NCI-H1105 (cell line): ENCODE results near the gene CLSTN2.
A peak's percentile ranks its signal among the peaks of the same experiment; 100 is the strongest.

Experiments used
- DNase-seq: peaks from one replicate; lab custom pipeline; 2025; lab: John Stamatoyannopoulos, UW

The CLSTN2 gene

GRCh38 chr3:140453750-140454149 is 518.8 kb downstream of the CLSTN2 start:
- DNase-seq = no peak

DNA sequence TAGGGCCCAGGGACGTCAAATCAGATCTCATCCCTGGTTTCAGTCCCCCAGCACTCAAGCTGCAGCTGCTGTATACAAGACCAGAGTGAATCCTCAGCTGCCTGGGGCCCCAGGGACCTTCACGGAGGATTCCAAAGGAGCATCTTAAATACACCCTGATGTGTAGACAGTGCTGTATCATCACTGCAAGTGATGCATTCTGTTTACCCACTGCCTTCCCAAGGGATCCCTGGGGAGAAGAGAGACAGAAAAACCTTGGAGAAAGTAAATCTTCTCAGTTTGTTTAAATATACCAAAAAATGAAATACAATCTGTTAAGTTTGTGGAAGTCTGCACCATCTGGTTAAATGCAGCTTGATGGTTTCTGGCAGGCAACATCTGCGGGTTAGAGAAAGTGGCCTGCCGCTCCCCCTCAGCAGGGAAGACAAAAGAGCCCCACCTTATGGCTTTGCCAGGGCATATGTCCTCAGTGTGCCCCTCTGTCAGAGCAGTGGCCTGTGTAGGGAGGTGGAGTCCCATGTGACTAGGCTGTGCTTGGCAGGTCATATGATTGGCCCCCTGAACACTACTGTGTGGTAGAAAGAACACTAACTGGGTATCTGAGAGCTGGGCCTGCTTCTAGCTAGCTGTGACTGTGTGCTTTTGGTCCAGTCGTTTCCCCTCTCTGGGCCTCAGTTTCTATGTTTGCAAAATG is 520.7 kb downstream of the CLSTN2 start:
- no peak for DNase-seq

- no peak for DNase-seq
Measured at GRCh38 chr3:140456974-140457373, 522.0 kb downstream of the CLSTN2 start.

DNA sequence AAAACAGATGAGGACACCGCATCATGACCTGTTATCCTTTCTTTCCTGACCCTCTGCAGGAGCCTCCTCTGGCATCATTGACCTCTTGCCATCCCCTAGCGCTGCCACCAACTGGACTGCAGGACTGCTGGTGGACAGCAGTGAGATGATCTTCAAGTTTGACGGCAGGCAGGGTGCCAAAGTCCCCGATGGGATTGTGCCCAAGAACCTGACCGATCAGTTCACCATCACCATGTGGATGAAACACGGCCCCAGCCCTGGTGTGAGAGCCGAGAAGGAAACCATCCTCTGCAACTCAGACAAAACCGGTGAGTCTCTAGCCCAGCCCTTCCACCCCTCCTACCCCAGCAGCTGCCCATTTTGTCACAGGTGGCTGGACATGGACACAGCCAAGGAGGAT is 524.5 kb downstream of the CLSTN2 start:
- DNase-seq = no peak

- DNase-seq = no peak
Measured at GRCh38 chr3:140461250-140461649, 526.3 kb downstream of the CLSTN2 start.

DNA sequence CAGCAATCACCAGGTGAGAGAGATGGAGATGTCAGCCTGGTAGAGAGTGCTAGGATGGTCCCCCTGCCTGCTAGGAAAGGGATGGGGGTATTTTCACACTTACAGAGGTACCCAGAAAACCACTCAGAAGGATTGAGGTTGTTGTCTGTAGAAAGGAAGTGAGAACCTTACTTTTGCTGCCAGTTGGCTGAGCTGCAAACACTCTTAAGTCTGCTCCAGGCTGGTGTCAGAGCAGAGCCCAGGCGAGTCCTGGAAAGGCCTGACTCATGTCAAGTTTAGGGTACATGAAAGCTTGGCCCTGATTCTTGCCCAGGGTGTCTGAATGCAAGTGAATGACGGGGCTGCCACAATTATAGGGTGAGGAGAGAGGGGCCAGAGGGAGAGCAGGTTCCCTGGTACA is 528.4 kb downstream of the CLSTN2 start:
- no peak for DNase-seq

- no peak for DNase-seq
Measured at GRCh38 chr3:140465988-140466387, 531.0 kb downstream of the CLSTN2 start.

DNA sequence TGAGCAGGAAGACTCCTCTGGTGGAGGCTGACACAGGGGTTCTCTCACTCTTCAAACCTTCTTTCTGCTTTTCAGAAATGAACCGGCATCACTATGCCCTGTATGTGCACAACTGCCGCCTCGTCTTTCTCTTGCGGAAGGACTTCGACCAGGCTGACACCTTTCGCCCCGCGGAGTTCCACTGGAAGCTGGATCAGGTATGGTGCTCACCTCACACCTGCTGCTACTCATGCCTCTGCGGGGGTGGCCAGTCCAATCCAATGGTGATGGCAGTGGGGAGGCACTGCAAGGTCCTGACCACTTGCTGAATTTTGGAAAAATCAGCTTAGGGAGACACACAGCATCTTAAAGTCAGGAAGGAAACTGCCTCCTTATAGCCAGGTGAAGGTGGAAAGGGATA is 531.5 kb downstream of the CLSTN2 start:
- no peak for DNase-seq

DNA sequence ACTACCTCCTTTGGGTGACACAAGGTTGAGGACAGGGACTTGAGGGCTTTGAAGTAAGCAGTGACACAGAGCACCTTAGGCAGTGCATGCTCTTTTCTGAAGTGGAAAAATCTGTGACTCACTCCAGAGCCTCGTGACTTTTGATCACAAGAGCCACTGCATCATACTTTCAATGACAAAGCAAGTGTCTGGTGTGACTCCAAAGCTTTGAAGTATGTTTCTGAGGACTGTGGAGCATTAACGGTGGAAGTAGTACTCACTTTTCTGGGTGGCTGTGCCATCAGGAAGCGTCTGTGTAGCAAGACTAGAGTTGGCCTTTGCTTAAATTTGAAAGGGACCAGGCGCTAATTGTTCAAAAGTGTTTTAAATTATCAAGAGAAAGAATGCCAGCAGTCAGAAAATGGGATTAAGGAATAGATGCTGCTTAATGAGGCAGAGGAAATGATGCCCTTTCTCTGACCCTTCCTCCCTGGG is 532.2 kb downstream of the CLSTN2 start:
- DNase-seq = no peak

GRCh38 chr3:140467796-140468315 is 532.9 kb downstream of the CLSTN2 start:
- no peak for DNase-seq

DNA sequence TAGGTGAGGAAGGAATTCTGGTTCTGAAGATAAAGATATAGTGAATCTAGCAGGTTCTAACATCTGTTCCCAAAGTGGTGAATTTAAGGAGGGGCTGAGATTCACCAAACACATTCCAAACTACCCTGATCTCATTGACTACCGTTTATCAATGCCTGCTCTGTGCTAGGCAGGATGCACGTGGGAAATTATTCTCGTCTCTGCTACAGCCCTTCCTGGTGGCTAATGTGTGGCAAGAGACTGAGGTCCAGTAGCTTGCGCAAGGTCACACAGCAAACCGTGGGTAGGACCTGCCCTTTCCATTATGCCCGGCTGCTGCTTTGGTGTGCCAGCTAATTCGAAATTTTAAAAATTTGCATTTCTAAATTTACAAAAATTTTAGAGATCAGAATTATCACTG is 533.4 kb downstream of the CLSTN2 start:
- DNase-seq = no peak

DNA sequence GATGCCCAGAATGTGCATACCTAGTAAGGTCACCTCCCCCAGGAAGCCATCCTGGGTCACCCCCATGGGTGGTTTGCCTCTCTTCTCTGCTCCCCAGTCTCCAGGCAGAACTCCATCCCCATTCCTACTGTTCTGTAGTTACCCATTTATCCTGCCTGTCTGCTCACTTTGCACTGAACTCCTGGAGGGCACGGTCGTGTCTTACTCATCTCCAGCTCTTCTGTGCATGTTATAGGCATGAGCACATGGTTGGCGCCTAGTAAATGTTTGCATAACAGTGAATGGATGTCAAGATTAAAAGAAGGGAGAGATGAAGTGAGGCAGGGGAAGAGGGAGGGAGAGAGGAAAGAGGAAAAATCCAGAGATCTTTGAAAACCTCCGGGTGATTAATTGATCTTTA is 534.5 kb downstream of the CLSTN2 start:
- DNase-seq = no peak

DNA sequence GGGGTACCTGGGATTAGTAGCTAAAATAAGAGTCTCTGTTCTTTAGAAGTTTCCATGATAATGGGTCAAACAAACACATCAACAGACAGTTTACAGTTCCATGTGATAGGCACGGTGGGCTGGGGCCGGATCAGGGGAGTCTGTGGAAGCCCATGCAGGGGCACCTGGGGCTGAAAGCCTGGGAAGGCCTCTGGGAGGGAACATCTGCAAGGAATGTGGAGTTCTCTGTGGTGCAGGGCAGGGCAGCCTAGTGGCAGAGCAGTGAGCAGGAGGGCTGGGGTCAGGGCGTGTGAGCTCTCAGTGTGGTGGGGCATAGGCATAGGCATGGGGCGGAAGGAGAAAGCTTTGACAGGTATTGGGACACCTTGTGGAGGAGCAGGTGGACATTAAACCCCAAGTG is 535.2 kb downstream of the CLSTN2 start:
- no peak for DNase-seq

GRCh38 chr3:140470962-140471361 is 536.0 kb downstream of the CLSTN2 start:
- no peak for DNase-seq

DNA sequence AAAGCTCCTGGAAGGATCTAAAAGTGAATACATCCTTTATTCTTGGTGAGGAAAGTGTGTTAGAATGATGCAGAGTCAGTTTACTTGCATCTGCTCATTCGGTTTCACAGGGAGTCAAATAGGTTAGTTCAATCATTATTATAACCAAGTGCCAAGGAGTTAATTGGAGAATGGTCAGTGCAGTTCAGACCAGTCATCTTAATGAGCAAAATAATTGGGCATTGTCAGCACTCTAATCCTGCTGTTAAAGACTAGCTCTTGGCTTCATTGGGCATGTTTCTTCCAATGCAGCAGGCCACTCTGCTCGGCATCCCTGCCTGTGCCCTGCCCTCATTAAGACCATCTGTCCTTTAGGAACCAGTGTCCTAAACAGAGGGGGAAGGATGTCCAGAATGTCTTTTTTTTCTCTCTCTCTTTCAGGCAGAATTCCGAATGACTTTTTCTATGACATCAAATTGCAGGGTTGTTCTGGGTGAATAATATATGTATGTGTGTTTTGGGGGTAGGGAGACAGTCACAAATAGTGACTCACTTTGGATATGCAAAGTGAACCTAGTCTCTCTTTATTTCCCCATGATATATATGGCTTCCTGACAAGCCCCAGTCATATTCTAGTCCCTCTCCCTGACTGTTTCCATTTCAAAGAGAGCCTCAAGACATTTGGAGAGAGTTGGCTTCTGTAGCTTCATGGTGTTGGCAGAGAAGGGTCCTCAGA is 537.5 kb downstream of the CLSTN2 start:
- DNase-seq = no peak

GRCh38 chr3:140487566-140487965 is 552.6 kb downstream of the CLSTN2 start:
- no peak for DNase-seq

DNA sequence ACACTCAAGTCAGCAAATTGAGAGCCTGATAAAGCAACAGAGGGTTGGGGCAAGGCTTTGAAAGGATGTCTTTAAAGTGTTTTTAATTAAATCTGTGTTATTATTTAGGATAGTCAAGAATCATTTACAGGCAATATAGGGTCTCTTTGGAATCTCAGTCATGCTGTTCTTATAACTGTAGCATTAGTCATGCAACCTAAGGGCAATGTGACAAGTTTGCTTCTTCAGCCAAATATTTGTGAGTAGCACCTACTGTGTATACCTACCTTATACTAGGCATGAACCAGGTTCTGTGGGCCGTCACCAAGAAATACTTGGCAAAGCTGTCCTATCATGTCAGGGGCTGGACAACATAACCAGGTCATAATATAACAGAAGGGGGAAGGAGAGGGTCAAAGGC is 558.3 kb downstream of the CLSTN2 start:
- DNase-seq = no peak

- DNase-seq = no peak
Measured at GRCh38 chr3:140494970-140495369, 560.0 kb downstream of the CLSTN2 start.

DNA sequence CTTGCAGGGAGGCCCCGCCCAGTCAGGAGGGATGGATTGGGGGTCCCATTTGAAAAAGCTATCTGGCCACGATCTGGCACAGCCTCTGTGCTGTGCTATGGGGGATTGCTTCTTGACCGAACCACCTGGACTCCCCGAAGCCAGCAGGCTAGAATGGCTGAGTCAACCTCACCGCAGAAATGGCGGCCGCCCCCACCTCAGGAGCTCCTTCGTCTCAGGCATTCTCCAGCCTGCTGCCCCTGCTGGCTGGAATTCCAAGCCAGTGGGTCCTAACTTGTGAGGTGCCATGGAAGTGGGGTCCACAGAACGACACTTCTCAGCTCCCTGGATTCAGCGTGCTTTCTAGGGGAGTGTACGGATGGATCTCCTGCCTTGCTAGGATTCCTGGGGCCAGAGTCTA is 562.3 kb downstream of the CLSTN2 start:
- no peak for DNase-seq

- DNase-seq = peak; percentile 40
Measured at GRCh38 chr3:140499114-140499757, 564.3 kb downstream of the CLSTN2 start.

- peak; percentile 7 for DNase-seq
Measured at GRCh38 chr3:140500473-140500872, 565.5 kb downstream of the CLSTN2 start.

- DNase-seq = no peak
Measured at GRCh38 chr3:140501061-140501769, 566.2 kb downstream of the CLSTN2 start.
